OCI-LY7 (cell line): Measurements from ENCODE around the gene HTT.

Experiments
- EZH2phosphoT487 ChIP-seq: fragments of 200-600 bp; sonication (generic); IDR thresholded peaks from 2 replicates; pipeline ENCODE4 v1.6.1; 2018; ENCODE audit warnings: low read depth, borderline replicate concordance, mild to moderate bottlenecking, mixed run types, antibody characterized with exemption, low read length, moderate library complexity, mixed read lengths
- TF ChIP-seq, protein P1 (sequence below): fragments of 200-600 bp; sonication (generic); conservative IDR thresholded peaks from 2 replicates; pipeline ENCODE4 v1.5.1; 2014; ENCODE audit warnings: mild to moderate bottlenecking, antibody characterized with exemption, low read length, moderate library complexity, mixed read lengths

DNA sequence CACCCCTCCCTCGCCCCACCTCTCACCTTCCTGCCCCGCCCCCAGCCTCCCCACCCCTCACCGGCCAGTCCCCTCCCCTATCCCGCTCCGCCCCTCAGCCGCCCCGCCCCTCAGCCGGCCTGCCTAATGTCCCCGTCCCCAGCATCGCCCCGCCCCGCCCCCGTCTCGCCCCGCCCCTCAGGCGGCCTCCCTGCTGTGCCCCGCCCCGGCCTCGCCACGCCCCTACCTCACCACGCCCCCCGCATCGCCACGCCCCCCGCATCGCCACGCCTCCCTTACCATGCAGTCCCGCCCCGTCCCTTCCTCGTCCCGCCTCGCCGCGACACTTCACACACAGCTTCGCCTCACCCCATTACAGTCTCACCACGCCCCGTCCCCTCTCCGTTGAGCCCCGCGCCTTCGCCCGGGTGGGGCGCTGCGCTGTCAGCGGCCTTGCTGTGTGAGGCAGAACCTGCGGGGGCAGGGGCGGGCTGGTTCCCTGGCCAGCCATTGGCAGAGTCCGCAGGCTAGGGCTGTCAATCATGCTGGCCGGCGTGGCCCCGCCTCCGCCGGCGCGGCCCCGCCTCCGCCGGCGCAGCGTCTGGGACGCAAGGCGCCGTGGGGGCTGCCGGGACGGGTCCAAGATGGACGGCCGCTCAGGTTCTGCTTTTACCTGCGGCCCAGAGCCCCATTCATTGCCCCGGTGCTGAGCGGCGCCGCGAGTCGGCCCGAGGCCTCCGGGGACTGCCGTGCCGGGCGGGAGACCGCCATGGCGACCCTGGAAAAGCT is at the start of gene HTT, which contains the start of gene HTT-AS:
- TF ChIP-seq, protein P1, sequence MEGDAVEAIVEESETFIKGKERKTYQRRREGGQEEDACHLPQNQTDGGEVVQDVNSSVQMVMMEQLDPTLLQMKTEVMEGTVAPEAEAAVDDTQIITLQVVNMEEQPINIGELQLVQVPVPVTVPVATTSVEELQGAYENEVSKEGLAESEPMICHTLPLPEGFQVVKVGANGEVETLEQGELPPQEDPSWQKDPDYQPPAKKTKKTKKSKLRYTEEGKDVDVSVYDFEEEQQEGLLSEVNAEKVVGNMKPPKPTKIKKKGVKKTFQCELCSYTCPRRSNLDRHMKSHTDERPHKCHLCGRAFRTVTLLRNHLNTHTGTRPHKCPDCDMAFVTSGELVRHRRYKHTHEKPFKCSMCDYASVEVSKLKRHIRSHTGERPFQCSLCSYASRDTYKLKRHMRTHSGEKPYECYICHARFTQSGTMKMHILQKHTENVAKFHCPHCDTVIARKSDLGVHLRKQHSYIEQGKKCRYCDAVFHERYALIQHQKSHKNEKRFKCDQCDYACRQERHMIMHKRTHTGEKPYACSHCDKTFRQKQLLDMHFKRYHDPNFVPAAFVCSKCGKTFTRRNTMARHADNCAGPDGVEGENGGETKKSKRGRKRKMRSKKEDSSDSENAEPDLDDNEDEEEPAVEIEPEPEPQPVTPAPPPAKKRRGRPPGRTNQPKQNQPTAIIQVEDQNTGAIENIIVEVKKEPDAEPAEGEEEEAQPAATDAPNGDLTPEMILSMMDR: no peak
- TF ChIP-seq EZH2phosphoT487: no peak
